ENCODE results near the gene SVEP1. TPM values are rescaled to one million over a fixed set of nuclear protein-coding genes. Genes with fewer than 3 reads are reported as not detected.

Gene SVEP1
- total RNA-seq, 4 donors from 2014 or later = 0.99 to 31.7 (median 7.9) TPM

DNA sequence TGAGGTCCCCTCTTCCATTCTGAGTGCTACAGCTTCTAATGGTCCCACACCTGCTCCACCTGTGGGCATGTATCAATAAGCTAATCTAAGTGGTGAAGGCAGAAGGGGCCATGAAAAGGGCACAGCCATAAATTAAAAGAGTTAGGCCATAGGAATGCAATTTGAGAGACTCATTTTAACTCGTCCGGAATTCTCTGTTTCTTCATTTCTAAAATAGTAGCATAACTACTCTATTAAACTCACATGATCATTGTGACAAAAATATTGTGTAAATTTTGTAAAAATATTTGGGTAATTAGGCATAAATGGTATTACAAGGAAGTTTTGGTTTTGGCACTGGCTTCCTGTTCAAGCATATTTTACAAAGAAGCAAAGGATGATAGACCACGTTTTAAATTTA, 138.7 kb downstream of the SVEP1 start:
- peak overlapping the region in 2 of 4 donors; percentile 39 to 45 for H3K27ac ChIP-seq
- H3K4me3 ChIP-seq = no peak overlapping the region
- no peaks in the 10 kb centered on the region for H3K9me3 ChIP-seq
- DNase-seq = no peak
- no peaks in the 10 kb centered on the region for H3K27me3 ChIP-seq
- TF ChIP-seq CTCF (IDR thresholded peaks at IDR 0.05) = no peak
- no peak for TF ChIP-seq POLR2A (IDR thresholded peaks at IDR 0.05)
- peaks cover 0 to 11% (median 6%) of the 10 kb centered on the region in 3 donors for H3K4me1 ChIP-seq
- no peaks in the 10 kb centered on the region for H3K36me3 ChIP-seq
- WGBS, 2 donors = 59 to 70% methylated on average over 3 of the region's 3 CpGs
- intact Hi-C loops (cut with DNase I) = no loop called here

DNA sequence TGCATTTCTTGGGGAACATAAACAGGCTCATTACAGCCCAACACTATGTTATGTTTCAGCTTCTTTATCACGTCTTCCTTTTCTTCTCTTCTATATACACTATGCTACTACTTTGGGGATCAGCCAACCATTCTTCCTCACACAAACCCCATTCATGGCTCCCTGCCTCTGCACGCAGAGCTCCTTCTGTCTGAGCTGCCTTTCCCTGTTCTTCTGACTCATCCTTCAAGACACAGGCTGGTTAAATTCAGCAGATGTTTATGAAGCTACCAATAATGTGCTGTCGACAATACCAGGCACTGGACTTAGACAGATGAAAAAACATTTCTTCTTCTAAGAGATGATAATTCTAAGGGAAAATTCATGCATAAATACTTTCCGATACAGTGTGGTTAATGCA, 139.4 kb downstream of the SVEP1 start:
- H3K4me3 ChIP-seq = no peak overlapping the region
- no peaks in the 10 kb centered on the region for H3K27me3 ChIP-seq
- H3K9me3 ChIP-seq = no peaks in the 10 kb centered on the region
- H3K36me3 ChIP-seq = no peaks in the 10 kb centered on the region
- TF ChIP-seq POLR2A (IDR thresholded peaks at IDR 0.05) (no peak), CTCF (IDR thresholded peaks at IDR 0.05) (no peak)
- no peak for DNase-seq
- 31 to 35% methylated on average over 4 of the region's 4 CpGs for WGBS, 2 donors
- H3K27ac ChIP-seq = peak overlapping the region in 2 of 4 donors; percentile 39 to 45
- intact Hi-C loops (cut with DNase I) = no loop called here
- H3K4me1 ChIP-seq = peaks cover 0 to 11% (median 6%) of the 10 kb centered on the region in 3 donors

GRCh38 chr9:110432253-110432652, 147.3 kb downstream of the SVEP1 start:
- intact Hi-C loops (cut with DNase I) = no loop called here
- Histone ChIP-seq H3K9me3 (no peaks in the 10 kb centered on the region), H3K4me1 (peaks cover 0 to 3% (median 0%) of the 10 kb centered on the region in 3 donors), H3K27ac (no peak overlapping the region), H3K4me3 (no peak overlapping the region), H3K36me3 (no peaks in the 10 kb centered on the region), H3K27me3 (no peaks in the 10 kb centered on the region)
- TF ChIP-seq POLR2A (IDR thresholded peaks at IDR 0.05) = no peak
- TF ChIP-seq CTCF (IDR thresholded peaks at IDR 0.05) = no peak
- WGBS, 2 donors = 71 to 73% methylated on average over 3 of the region's 3 CpGs
- DNase-seq = no peak

DNA sequence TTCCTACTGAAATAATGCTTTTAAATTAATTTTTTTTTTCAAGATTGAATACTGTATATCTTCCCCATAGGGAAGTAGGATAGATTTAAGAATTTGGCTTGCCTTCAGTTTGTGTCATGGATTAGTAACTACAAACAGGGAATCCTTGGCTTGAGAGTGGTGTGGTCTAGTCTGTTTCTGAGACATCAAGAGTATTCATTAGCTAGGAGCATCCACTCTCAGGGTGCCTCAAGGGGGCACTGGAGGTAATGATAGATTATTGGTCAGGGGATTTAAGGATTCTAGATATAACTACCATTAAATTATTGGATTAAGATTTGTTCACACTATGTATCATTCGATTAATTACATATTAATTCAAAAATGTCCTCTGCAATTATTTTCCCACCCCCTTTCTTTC, 150.1 kb downstream of the SVEP1 start:
- intact Hi-C loops (cut with DNase I) = no loop called here
- WGBS, 2 donors = 90 to 94% methylated on average over 1 of the region's 1 CpG
- no peak overlapping the region for H3K4me3 ChIP-seq
- H3K36me3 ChIP-seq = no peaks in the 10 kb centered on the region
- no peak overlapping the region for H3K27ac ChIP-seq
- peaks cover 0 to 3% (median 0%) of the 10 kb centered on the region in 3 donors for H3K4me1 ChIP-seq
- DNase-seq = no peak
- H3K9me3 ChIP-seq = no peaks in the 10 kb centered on the region
- no peaks in the 10 kb centered on the region for H3K27me3 ChIP-seq
- TF ChIP-seq POLR2A (IDR thresholded peaks at IDR 0.05) (no peak), CTCF (IDR thresholded peaks at IDR 0.05) (no peak)

GRCh38 chr9:110427497-110428104, 151.9 kb downstream of the SVEP1 start:
- TF ChIP-seq CTCF (IDR thresholded peaks at IDR 0.05) = peak in 5 of 6 experiments; percentile 20 to 60 (median 41)
- no peak for TF ChIP-seq POLR2A (IDR thresholded peaks at IDR 0.05)
- intact Hi-C loops (cut with DNase I) = no loop called here
- no peaks in the 10 kb centered on the region for H3K36me3 ChIP-seq
- no peaks in the 10 kb centered on the region for H3K9me3 ChIP-seq
- DNase-seq = no peak
- H3K27ac ChIP-seq = no peak overlapping the region
- WGBS, 2 donors = 27 to 40% methylated on average over 7 of the region's 7 CpGs
- H3K27me3 ChIP-seq = no peaks in the 10 kb centered on the region
- H3K4me1 ChIP-seq = peaks cover 0 to 3% (median 0%) of the 10 kb centered on the region in 3 donors
- no peak overlapping the region for H3K4me3 ChIP-seq
